Fibroblast of lung (primary cell): Measurements from ENCODE around the gene VPS13C. TPM values are rescaled to one million over a fixed set of nuclear protein-coding genes. Genes with fewer than 3 reads are reported as not detected.

ENCODE experiments used
- DNase-seq, 2 donors: peaks; one replicate each; pipeline versions ENCODE4 v3.0.0 to v3.0.0-alpha.2; 2010; ENCODE audit warnings: low read depth in 2 of 2
- H2AFZ ChIP-seq: 2 replicates; pipeline ENCODE4 v1.5.1; 2012; ENCODE audit warnings: low read length, control low read depth, inconsistent platforms
- H3K27ac ChIP-seq: 2 replicates; pipeline ENCODE4 v1.5.1; 2011; ENCODE audit warnings: low read length, control low read depth; ENCODE audit not compliant: insufficient read depth
- H3K27me3 ChIP-seq: 2 replicates; pipeline ENCODE4 v1.5.1; 2011; ENCODE audit warnings: mild to moderate bottlenecking, low read length; ENCODE audit not compliant: control insufficient read depth, insufficient read depth
- H3K36me3 ChIP-seq: 2 replicates; pipeline ENCODE4 v1.5.1; 2011; ENCODE audit warnings: low read length; ENCODE audit not compliant: control insufficient read depth, insufficient read depth
- H3K4me1 ChIP-seq: 2 replicates; pipeline ENCODE4 v1.5.1; 2011; ENCODE audit warnings: low read length; ENCODE audit not compliant: control insufficient read depth, insufficient read depth; ENCODE audit errors: extremely low read depth
- H3K4me2 ChIP-seq: 2 replicates; pipeline ENCODE4 v1.5.1; 2011; ENCODE audit warnings: low read length, control low read depth; ENCODE audit not compliant: insufficient read depth; ENCODE audit errors: extremely low read depth
- H3K4me3 ChIP-seq, 4 experiments: fragments of 200-600 bp in 1 of 4; sonication (generic) in 1 of 4; replicated peaks in 1 of 4; 2 replicates each; pipeline ENCODE4 v1.5.1; 2011 to 2016; ENCODE audit warnings: low read length in 4 of 4, low read depth in 3 of 4, mild to moderate bottlenecking in 3 of 4, control low read depth in 2 of 4, inconsistent platforms in 1 of 4, mixed read lengths in 1 of 4; ENCODE audit not compliant: insufficient read depth in 1 of 4; ENCODE audit errors: control extremely low read depth in 1 of 4
- H3K79me2 ChIP-seq: 2 replicates; pipeline ENCODE4 v1.5.1; 2012; ENCODE audit warnings: mild to moderate bottlenecking, low read length, inconsistent platforms; ENCODE audit not compliant: control insufficient read depth, insufficient read depth
- H3K9ac ChIP-seq: 2 replicates; pipeline ENCODE4 v1.5.1; 2011; ENCODE audit warnings: mild to moderate bottlenecking, low read length, control low read depth; ENCODE audit not compliant: insufficient read depth
- H3K9me3 ChIP-seq: 2 replicates; pipeline ENCODE4 v1.5.1; 2012; ENCODE audit warnings: low read depth, low read length; ENCODE audit not compliant: control insufficient read depth, insufficient read depth
- H4K20me1 ChIP-seq: 2 replicates; pipeline ENCODE4 v1.5.1; 2011; ENCODE audit warnings: low read length; ENCODE audit not compliant: control insufficient read depth, insufficient read depth; ENCODE audit errors: extremely low read depth
- CTCF ChIP-seq, 2 donors: IDR thresholded peaks in 1 of 2; conservative IDR thresholded peaks in 1 of 2; 1 replicate in 1 of 2; 2 replicates in 1 of 2; pipeline ENCODE4 v1.5.1; 2011 to 2012; ENCODE audit warnings: low read length in 2 of 2, control low read depth in 1 of 2, inconsistent platforms in 1 of 2, low read depth in 1 of 2, mild to moderate bottlenecking in 1 of 2
- EZH2 ChIP-seq: IDR thresholded peaks from 2 replicates; pipeline ENCODE4 v1.5.1; 2012; ENCODE audit warnings: low read length, control low read depth, mild to moderate bottlenecking; ENCODE audit errors: missing control alignments
- polyA plus RNA-seq, 2 donors: library from polyadenylated mRNA; depleted of rRNA in 1 of 2; stranded (reverse) in 1 of 2; unstranded in 1 of 2; fragments of >200 nt; gene quantifications; 2 replicates each; pipeline ENCODE4 v1.2.1, GENCODE V29; 2011 to 2012; ENCODE audit warnings: missing spikeins in 1 of 2
- total RNA-seq: library from RNA; depleted of rRNA; stranded (reverse); fragments of >200 nt; gene quantifications from 2 replicates; pipeline ENCODE4 v1.2.1, GENCODE V29; 2014

VPS13C gene
- total and polyA plus RNA-seq, 2 donors (not counting 1 experiment from before 2014, with no cell fraction given): 19.6 to 82.7 TPM

- DNase-seq: peak in 1 of 2 donors; percentile 75
- H3K36me3 ChIP-seq: no peaks in the 10 kb centered on the region
- no peak overlapping the region for H3K9ac ChIP-seq
- TF ChIP-seq EZH2 (no peak), CTCF (conservative IDR thresholded peaks at IDR 0.05 in 1 of 2, IDR thresholded peaks at IDR 0.05 in 1 of 2; ENCODE audit: low read depth in 1 of 2, low read length in 2 of 2) (no peak)
- H2AFZ ChIP-seq: no peak overlapping the region
- H3K4me3 ChIP-seq: no peak overlapping the region
- no peaks in the 10 kb centered on the region for H3K27me3 ChIP-seq
- no peak overlapping the region for H3K27ac ChIP-seq
- H4K20me1 ChIP-seq: no peaks in the 10 kb centered on the region
- H3K4me1 ChIP-seq: no peaks in the 10 kb centered on the region
- H3K79me2 ChIP-seq: no peaks in the 10 kb centered on the region
- no peaks in the 10 kb centered on the region for H3K9me3 ChIP-seq
- H3K4me2 ChIP-seq: no peak overlapping the region
These were observed 27.6 kb upstream of the VPS13C start for GRCh38 chr15:62087671-62088352.

GRCh38 chr15:62085740-62086139 is 25.5 kb upstream of the VPS13C start:
- Histone ChIP-seq H2AFZ (no peak overlapping the region), H3K9ac (no peak overlapping the region), H3K79me2 (no peaks in the 10 kb centered on the region), H3K27ac (no peak overlapping the region), H3K4me2 (no peak overlapping the region), H4K20me1 (no peaks in the 10 kb centered on the region), H3K27me3 (no peaks in the 10 kb centered on the region), H3K4me3 (no peak overlapping the region), H3K9me3 (no peaks in the 10 kb centered on the region), H3K4me1 (no peaks in the 10 kb centered on the region), H3K36me3 (no peaks in the 10 kb centered on the region)
- peak in 1 of 2 donors; percentile 17 for DNase-seq
- no peak for TF ChIP-seq CTCF (conservative IDR thresholded peaks at IDR 0.05 in 1 of 2, IDR thresholded peaks at IDR 0.05 in 1 of 2; ENCODE audit: low read depth in 1 of 2, low read length in 2 of 2)
- no peak for TF ChIP-seq EZH2

- DNase-seq: no peak
- no peak overlapping the region for H3K9ac ChIP-seq
- no peak overlapping the region for H3K4me3 ChIP-seq
- H3K4me2 ChIP-seq: no peak overlapping the region
- no peaks in the 10 kb centered on the region for H4K20me1 ChIP-seq
- no peak for TF ChIP-seq EZH2
- no peak for TF ChIP-seq CTCF (conservative IDR thresholded peaks at IDR 0.05 in 1 of 2, IDR thresholded peaks at IDR 0.05 in 1 of 2; ENCODE audit: low read depth in 1 of 2, low read length in 2 of 2)
- no peaks in the 10 kb centered on the region for H3K79me2 ChIP-seq
- no peak overlapping the region for H2AFZ ChIP-seq
- no peaks in the 10 kb centered on the region for H3K36me3 ChIP-seq
- H3K27me3 ChIP-seq: no peaks in the 10 kb centered on the region
- H3K27ac ChIP-seq: no peak overlapping the region
- no peaks in the 10 kb centered on the region for H3K4me1 ChIP-seq
- no peaks in the 10 kb centered on the region for H3K9me3 ChIP-seq
These were observed 23.2 kb upstream of the VPS13C start for GRCh38 chr15:62083194-62084154.
